PC-3 (cell line): ENCODE results near the gene KRCC1. TPM values are rescaled to one million over a fixed set of nuclear protein-coding genes. Genes with fewer than 3 reads are reported as not detected.

Experiments
- ATAC-seq: fragments of 200-7000 bp; cut with Tn5 transposase; 2 replicates; pipeline ENCODE4 v1.9.1; 2020; ENCODE audit warnings: mild to moderate bottlenecking, moderate library complexity
- Bru-seq: library from RNA; stranded (reverse); fragments of 400-500 nt; gene quantifications from one replicate; lab custom pipeline; 2021; lab: Mats Ljungman, UMichigan
- BruChase-seq, 2 experiments: library from RNA; stranded (reverse); fragments of 400-500 nt; gene quantifications; one replicate each; lab custom pipeline; 2021; lab: Mats Ljungman, UMichigan
- BruUV-seq: library from RNA; stranded (reverse); fragments of 400-500 nt; replicated peaks from 2 replicates; lab custom pipeline; 2021; lab: Mats Ljungman, UMichigan
- CTCF ChIA-PET: fragments of 300-600 bp; sonication (Branson Sonifier 250); formaldehyde crosslinking; loops from one replicate; lab custom pipeline; 2022; ENCODE audit warnings: antibody characterized with exemption; lab: Charles Lee
- POLR2A ChIA-PET: fragments of 300-600 bp; sonication (Branson Sonifier 250); formaldehyde crosslinking; loops from one replicate; lab custom pipeline; 2022; ENCODE audit warnings: antibody characterized with exemption; ENCODE audit not compliant: unreplicated experiment; lab: Charles Lee
- DNase-seq: peaks from one replicate; pipeline ENCODE4 v3.0.0-alpha.2; 2015
- H2AFZ ChIP-seq: fragments of 300-600 bp; sonication (generic); 2 replicates; pipeline ENCODE4 v1.6.0; 2016; ENCODE audit warnings: antibody characterized with exemption, low read length
- H3F3A ChIP-seq: fragments of 300-600 bp; sonication (generic); one replicate; pipeline ENCODE4 v1.6.0; 2017; ENCODE audit warnings: antibody characterized with exemption, low read length, control low read depth, mild to moderate bottlenecking; ENCODE audit not compliant: unreplicated experiment
- H3K27ac ChIP-seq: fragments of 300-600 bp; sonication (generic); 2 replicates; pipeline ENCODE4 v1.5.1; 2016; ENCODE audit warnings: mild to moderate bottlenecking, low read length
- H3K27me3 ChIP-seq: fragments of 300-600 bp; sonication (generic); 2 replicates; pipeline ENCODE4 v1.6.1; 2016; ENCODE audit warnings: low read length, mixed read lengths
- H3K36me3 ChIP-seq: fragments of 300-600 bp; sonication (generic); 2 replicates; pipeline ENCODE4 v1.6.1; 2016; ENCODE audit warnings: low read depth, mixed run types, low read length, mixed read lengths
- H3K4me1 ChIP-seq: fragments of 300-600 bp; sonication (generic); 2 replicates; pipeline ENCODE4 v1.5.1; 2016; ENCODE audit warnings: low read length; ENCODE audit not compliant: insufficient read depth
- H3K4me2 ChIP-seq: fragments of 300-600 bp; sonication (generic); 2 replicates; pipeline ENCODE4 v1.6.0; 2016; ENCODE audit warnings: low read length
- H3K4me3 ChIP-seq: fragments of 300-600 bp; sonication (generic); 2 replicates; pipeline ENCODE4 v1.5.1; 2016; ENCODE audit warnings: mild to moderate bottlenecking, low read length, mixed read lengths
- H3K79me2 ChIP-seq: fragments of 300-600 bp; sonication (generic); 2 replicates; pipeline ENCODE4 v1.6.1; 2017; ENCODE audit warnings: low read length, mixed read lengths
- H3K9ac ChIP-seq: fragments of 300-600 bp; sonication (generic); 2 replicates; pipeline ENCODE4 v1.6.0; 2016; ENCODE audit warnings: mild to moderate bottlenecking, low read length
- H3K9me2 ChIP-seq: fragments of 300-600 bp; sonication (generic); replicated peaks from 2 replicates; pipeline ENCODE4 v1.6.1; 2016; ENCODE audit warnings: mixed run types, low read length, mixed read lengths
- H3K9me3 ChIP-seq: fragments of 300-600 bp; sonication (generic); 2 replicates; pipeline ENCODE4 v1.6.1; 2016; ENCODE audit warnings: low read length, mixed read lengths
- H4K20me1 ChIP-seq: fragments of 300-600 bp; sonication (generic); 2 replicates; pipeline ENCODE4 v1.6.1; 2016; ENCODE audit warnings: low read length, mixed read lengths
- EZH2 ChIP-seq: fragments of 300-600 bp; sonication (generic); IDR thresholded peaks from one replicate; pipeline ENCODE4 v1.6.1; 2017; ENCODE audit warnings: antibody characterized with exemption, mild to moderate bottlenecking, low read length; ENCODE audit not compliant: unreplicated experiment
- EZH2phosphoT487 ChIP-seq: fragments of 300-600 bp; sonication (generic); IDR thresholded peaks from 2 replicates; pipeline ENCODE4 v1.6.1; 2018; ENCODE audit warnings: mild to moderate bottlenecking, antibody characterized with exemption, low read length, borderline replicate concordance
- intact Hi-C: fragments of 100-400 bp; cut with micrococcal nuclease; formaldehyde crosslinking; loops from 2 replicates; pipeline ENCODE4 v1.9.0; 2023
- long read RNA-seq: library from polyadenylated mRNA; unstranded; transcript quantifications from one replicate; pipeline ENCODE4 v2.0.0, GENCODE V29; 2021; ENCODE audit not compliant: unreplicated experiment
- total RNA-seq: library from RNA; depleted of rRNA; stranded (reverse); fragments of >200 nt; gene quantifications from 2 replicates; pipeline ENCODE4 v1.2.3, GENCODE V29; 2014; rRNA removed
- TF ChIP-seq, protein P1 (sequence below): fragments of 300-600 bp; sonication (generic); conservative IDR thresholded peaks from 2 replicates; pipeline ENCODE4 v1.5.1; 2017; ENCODE audit warnings: antibody characterized with exemption, low read depth, mild to moderate bottlenecking, low read length

Gene KRCC1
- total RNA-seq (6.7 and 14.1 TPM in 2 replicates), Bru-seq, nascent RNA (percentile 84 among the genes with signal in this experiment), BruChase-seq, experiment 1, labeled RNA remaining after a 6-hour chase (percentile 78 among the genes with signal in this experiment), BruChase-seq, experiment 2, labeled RNA remaining after a 2-hour chase (percentile 76 among the genes with signal in this experiment)
- long read RNA-seq, transcript KRCC1-201 (4 exons, 1,753 nt): major isoform, 36 of 69 reads
- long read RNA-seq, partial matches to known transcripts: 11 of 69 reads
- long read RNA-seq, other reads (novel, unspliced or antisense): 22 of 69 reads

DNA sequence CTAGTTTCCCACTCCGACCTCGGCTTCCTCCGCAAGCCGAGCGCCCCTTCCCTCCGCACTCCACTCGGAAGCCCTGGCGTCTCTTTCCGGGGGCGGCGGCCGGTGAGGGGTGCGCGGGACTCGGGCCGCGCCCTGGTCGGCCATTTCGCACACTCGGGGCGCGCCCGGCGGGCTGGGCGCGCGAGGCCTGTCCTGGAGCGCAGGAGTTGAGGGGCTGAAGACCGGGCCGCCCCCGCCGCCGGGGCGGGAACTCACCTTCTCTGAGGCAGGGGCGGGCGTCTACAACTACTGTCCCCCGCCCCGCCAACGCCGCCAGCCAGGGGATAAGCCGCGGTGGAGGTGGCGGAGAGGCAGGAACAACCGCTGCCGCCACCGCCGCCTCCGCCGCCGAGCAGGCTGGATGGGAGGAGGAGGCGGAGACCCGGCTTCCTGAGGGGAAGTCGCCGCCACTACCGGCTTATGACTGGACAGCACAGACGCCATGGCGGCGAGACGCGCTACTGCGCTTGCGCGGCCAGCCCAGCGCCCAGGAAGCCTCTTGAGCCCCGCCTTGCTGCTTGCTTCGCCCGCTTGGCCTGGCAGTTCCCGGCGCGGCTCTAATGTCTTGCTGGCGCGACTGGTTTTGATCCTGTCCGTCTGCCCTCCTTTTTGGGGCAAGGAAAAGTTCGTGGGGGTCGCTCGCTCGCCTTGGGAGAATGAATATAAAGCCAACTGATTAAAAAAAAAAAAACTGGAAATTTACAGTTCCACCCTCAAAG lies at the start of gene KRCC1:
KRCC1 (minus strand) TSS at position 413 of the 758 bp plus-strand sequence. CDS start 27,220 bp downstream, outside the sequence.
- intact Hi-C loops: loop anchor here (1.0 kb wide), 2 partner anchors 17 to 34 kb away; no protein-coding TSS in a partner anchor
- H3K27ac ChIP-seq: peak within 1 kb of the TSS; percentile 68
- H3K9me2 ChIP-seq: no peaks in the 10 kb centered on the region
- H3K4me3 ChIP-seq: peak within 1 kb of the TSS; percentile 94
- BruUV-seq: no TSS peak
- no peaks in the 10 kb centered on the region for H3F3A ChIP-seq
- CTCF ChIA-PET: no interaction called here
- peak within 1 kb of the TSS; percentile 100 for H3K9ac ChIP-seq
- DNase-seq (peak; percentile 96), ATAC-seq (peak; percentile 91)
- H3K79me2 ChIP-seq: peaks cover 26% of the 10 kb centered on the region
- POLR2A ChIA-PET: no interaction called here
- no peaks in the 10 kb centered on the region for H3K27me3 ChIP-seq
- no peaks in the 10 kb centered on the region for H3K9me3 ChIP-seq
- H4K20me1 ChIP-seq: no peaks in the 10 kb centered on the region
- H2AFZ ChIP-seq: peak within 1 kb of the TSS; percentile 79
- peak within 1 kb of the TSS; percentile 87 for H3K4me2 ChIP-seq
- no peaks in the 10 kb centered on the region; the same call in 1 of the 2 replicates for H3K36me3 ChIP-seq
- H3K4me1 ChIP-seq: peaks cover 19% of the 10 kb centered on the region
- no peak for TF ChIP-seq EZH2
- TF ChIP-seq, protein P1, sequence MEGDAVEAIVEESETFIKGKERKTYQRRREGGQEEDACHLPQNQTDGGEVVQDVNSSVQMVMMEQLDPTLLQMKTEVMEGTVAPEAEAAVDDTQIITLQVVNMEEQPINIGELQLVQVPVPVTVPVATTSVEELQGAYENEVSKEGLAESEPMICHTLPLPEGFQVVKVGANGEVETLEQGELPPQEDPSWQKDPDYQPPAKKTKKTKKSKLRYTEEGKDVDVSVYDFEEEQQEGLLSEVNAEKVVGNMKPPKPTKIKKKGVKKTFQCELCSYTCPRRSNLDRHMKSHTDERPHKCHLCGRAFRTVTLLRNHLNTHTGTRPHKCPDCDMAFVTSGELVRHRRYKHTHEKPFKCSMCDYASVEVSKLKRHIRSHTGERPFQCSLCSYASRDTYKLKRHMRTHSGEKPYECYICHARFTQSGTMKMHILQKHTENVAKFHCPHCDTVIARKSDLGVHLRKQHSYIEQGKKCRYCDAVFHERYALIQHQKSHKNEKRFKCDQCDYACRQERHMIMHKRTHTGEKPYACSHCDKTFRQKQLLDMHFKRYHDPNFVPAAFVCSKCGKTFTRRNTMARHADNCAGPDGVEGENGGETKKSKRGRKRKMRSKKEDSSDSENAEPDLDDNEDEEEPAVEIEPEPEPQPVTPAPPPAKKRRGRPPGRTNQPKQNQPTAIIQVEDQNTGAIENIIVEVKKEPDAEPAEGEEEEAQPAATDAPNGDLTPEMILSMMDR: no peak
- TF ChIP-seq EZH2phosphoT487: no peak

GRCh38 chr2:88100489-88100858 lies 44.9 kb upstream of the KRCC1 start:
- no TSS peak for BruUV-seq
- H3K4me1 ChIP-seq: no peaks in the 10 kb centered on the region
- POLR2A ChIA-PET: no interaction called here
- H2AFZ ChIP-seq: no peak overlapping the region
- no peaks in the 10 kb centered on the region for H3K79me2 ChIP-seq
- peaks cover 71% of the 10 kb centered on the region for H3K27me3 ChIP-seq
- no peaks in the 10 kb centered on the region for H3K9me3 ChIP-seq
- H3K27ac ChIP-seq: no peak overlapping the region
- H3F3A ChIP-seq: no peaks in the 10 kb centered on the region
- CTCF ChIA-PET: no interaction called here
- intact Hi-C loops: no loop called here
- no peak overlapping the region for H3K9ac ChIP-seq
- no peak for ATAC-seq
- no peaks in the 10 kb centered on the region for H3K36me3 ChIP-seq
- no peaks in the 10 kb centered on the region for H4K20me1 ChIP-seq
- no peak for TF ChIP-seq EZH2phosphoT487
- TF ChIP-seq, protein P1: no peak
- no peak for TF ChIP-seq EZH2
- H3K9me2 ChIP-seq: no peaks in the 10 kb centered on the region
- DNase-seq: no peak
- no peak overlapping the region for H3K4me2 ChIP-seq
- H3K4me3 ChIP-seq: no peak overlapping the region
